HepG2 (cell line): ENCODE results near the gene SLC23A2. TPM values are rescaled to one million over a fixed set of nuclear protein-coding genes. Genes with fewer than 3 reads are reported as not detected.

Source experiments
- ATAC-seq: fragments of 200-7000 bp; cut with Tn5 transposase; 3 replicates; pipeline ENCODE4 v1.9.1; 2020; ENCODE audit warnings: mild to moderate bottlenecking, moderate library complexity
- BruUV-seq: library from RNA; stranded (reverse); fragments of 400-500 nt; replicated peaks from 2 replicates; lab custom pipeline; 2021; lab: Mats Ljungman, UMichigan
- CTCF ChIA-PET: fragments of 300-600 bp; formaldehyde crosslinking; extraction: SDS; loops from one replicate; lab custom pipeline; 2021; ENCODE audit warnings: low total read pairs, inconsistent platforms, low intra/inter-chr PET ratio; lab: Yijun Ruan, JAX
- POLR2A ChIA-PET: fragments of 350-600 bp; sonication (Branson Sonifier 250); formaldehyde crosslinking; loops from one replicate; lab custom pipeline; 2020; ENCODE audit warnings: antibody characterized with exemption, inconsistent platforms; lab: Yijun Ruan, JAX
- DNase-seq: peaks from one replicate; pipeline ENCODE4 v3.0.0-alpha.2; 2015; ENCODE audit warnings: low spot score
- FAIRE-seq: peaks from 3 replicates; lab custom pipeline; 2011; peaks lifted over from hg19 to GRCh38; lab: Jason Lieb, UNC
- H2AFZ ChIP-seq: one replicate; pipeline ENCODE4 v1.6.1; 2011; ENCODE audit warnings: low read length, inconsistent platforms
- H3K27ac ChIP-seq: fragments of 300-600 bp; 3 replicates; pipeline ENCODE4 v1.8.0; 2011; ENCODE audit warnings: mixed run types, mild to moderate bottlenecking, mixed read lengths, low read length, inconsistent platforms; ENCODE audit not compliant: insufficient read depth; ENCODE audit errors: extremely low read length
- H3K27me3 ChIP-seq, 2 experiments: fragments of 200-600 bp in 1 of 2; 2 replicates in 1 of 2; 3 replicates in 1 of 2; pipeline versions ENCODE4 v1.6.0 to v1.8.0; 2011; ENCODE audit warnings: low read length in 2 of 2, mild to moderate bottlenecking in 2 of 2, moderate library complexity in 2 of 2, inconsistent platforms in 1 of 2; ENCODE audit not compliant: insufficient read depth in 2 of 2, control insufficient read depth in 1 of 2
- H3K36me3 ChIP-seq, 2 experiments: fragments of 200-600 bp in 1 of 2; replicated peaks in 1 of 2; 2 replicates in 1 of 2; 3 replicates in 1 of 2; pipeline versions ENCODE4 v1.5.1 to v1.8.0; 2011; ENCODE audit warnings: low read length in 2 of 2, inconsistent platforms in 1 of 2; ENCODE audit not compliant: insufficient read depth in 2 of 2, control insufficient read depth in 1 of 2
- H3K4me1 ChIP-seq: 2 replicates; pipeline ENCODE4 v1.5.1; 2012; ENCODE audit warnings: low read length, inconsistent platforms; ENCODE audit not compliant: insufficient read depth
- H3K4me2 ChIP-seq: 2 replicates; pipeline ENCODE4 v1.6.0; 2011; ENCODE audit warnings: low read depth, low read length, inconsistent platforms
- H3K4me3 ChIP-seq, 3 experiments: fragments of 200-600 bp in 1 of 3; sonication (generic), shearing (Covaris generic) in 1 of 3; replicated peaks in 1 of 3; 2 replicates each; pipeline ENCODE4 v1.5.1; 2011 to 2016; ENCODE audit warnings: low read length in 3 of 3, inconsistent platforms in 2 of 3, low read depth in 2 of 3, mild to moderate bottlenecking in 2 of 3, control low read depth in 1 of 3, mixed read lengths in 1 of 3; ENCODE audit not compliant: insufficient read depth in 1 of 3
- H3K79me2 ChIP-seq: one replicate; pipeline ENCODE4 v1.6.1; 2011; ENCODE audit warnings: low read length, inconsistent platforms; ENCODE audit not compliant: insufficient read depth
- H3K9ac ChIP-seq: 2 replicates; pipeline ENCODE4 v1.6.0; 2011; ENCODE audit warnings: mild to moderate bottlenecking, low read depth, low read length, inconsistent platforms; ENCODE audit not compliant: insufficient read depth
- H3K9me3 ChIP-seq: 2 replicates; pipeline ENCODE4 v1.5.1; 2012; ENCODE audit warnings: mild to moderate bottlenecking, low read length
- H4K20me1 ChIP-seq: 2 replicates; pipeline ENCODE4 v1.6.0; 2011; ENCODE audit warnings: inconsistent platforms, mild to moderate bottlenecking, low read length, moderate library complexity; ENCODE audit not compliant: insufficient read depth
- ATF4 ChIP-seq, 2 experiments: fragments of 450-650 bp in 1 of 2; sonication (generic) in 1 of 2; formaldehyde crosslinking; IDR thresholded peaks; 2 replicates each; pipeline versions ENCODE4 v1.5.0 to v1.8.0; 2020 to 2022; ENCODE audit warnings: mild to moderate bottlenecking in 1 of 2, missing genetic modification reagents in 1 of 2
- CENPT ChIP-seq: sonication (generic); formaldehyde crosslinking; IDR thresholded peaks from 2 replicates; pipeline ENCODE4 v1.8.0; 2022; ENCODE audit warnings: low read depth, mild to moderate bottlenecking, moderate library complexity, missing genetic modification reagents
- EP300 ChIP-seq, 3 experiments: sonication (generic) in 1 of 3; formaldehyde crosslinking in 1 of 3; IDR thresholded peaks; 2 replicates each; pipeline versions ENCODE4 v1.5.1 to v1.6.1; 2011 to 2020; ENCODE audit warnings: low read depth in 2 of 3, low read length in 2 of 3, borderline replicate concordance in 1 of 3, improper control_type of control experiment in 1 of 3, mild to moderate bottlenecking in 1 of 3, missing genetic modification reagents in 1 of 3, moderate library complexity in 1 of 3
- MAFF ChIP-seq: IDR thresholded peaks from 2 replicates; pipeline ENCODE4 v1.6.1; 2011; ENCODE audit warnings: low read depth, low read length, improper control_type of control experiment
- MAFG ChIP-seq: sonication (generic); formaldehyde crosslinking; IDR thresholded peaks from 2 replicates; pipeline ENCODE4 v1.5.1; 2020; ENCODE audit warnings: mild to moderate bottlenecking, missing genetic modification reagents
- MAFK ChIP-seq, 2 experiments: IDR thresholded peaks in 1 of 2; conservative IDR thresholded peaks in 1 of 2; 2 replicates each; pipeline ENCODE4 v1.6.1; 2011; ENCODE audit warnings: improper control_type of control experiment in 2 of 2, low read length in 2 of 2
- MLLT10 ChIP-seq: sonication (generic); formaldehyde crosslinking; IDR thresholded peaks from 2 replicates; pipeline ENCODE4 v1.4.0; 2020; ENCODE audit warnings: missing genetic modification reagents
- NBN ChIP-seq: fragments of 450-650 bp; conservative IDR thresholded peaks from 2 replicates; pipeline ENCODE4 v1.6.1; 2017
- NFE2L2 ChIP-seq: fragments of 150-350 bp; IDR thresholded peaks from 2 replicates; pipeline ENCODE4 v1.6.1; 2014; ENCODE audit warnings: low read length
- PRDM4 ChIP-seq: sonication (generic); formaldehyde crosslinking; IDR thresholded peaks from 2 replicates; pipeline ENCODE4 v1.9.0; 2021; ENCODE audit warnings: missing genetic modification reagents, borderline replicate concordance
- ZNF709 ChIP-seq: sonication (generic); formaldehyde crosslinking; IDR thresholded peaks from 2 replicates; pipeline ENCODE4 v1.5.0; 2020; ENCODE audit warnings: mild to moderate bottlenecking, missing genetic modification reagents
- WGBS: methylation state at CpG from one replicate; pipeline ENCODE4 v1.1.6; 2017; ENCODE audit warnings: low lambda C conversion rate; 5-methylcytosine and 5-hydroxymethylcytosine counted together
- in situ Hi-C: cut with HindIII; loops from 2 replicates; pipeline ENCODE4 v1.10.0; 2017; ENCODE audit warnings: low pct_unique_long_range_greater_than_20kb; ENCODE audit not compliant: extremely low pct_ligation_motif_present
- intact Hi-C: fragments of 100-400 bp; cut with micrococcal nuclease; formaldehyde crosslinking; loops from one replicate; pipeline ENCODE4 v1.10.0; 2022; ENCODE audit not compliant: unreplicated experiment
- polyA plus RNA-seq, 8 experiments: library from polyadenylated mRNA; depleted of rRNA in 3 of 8; stranded (reverse) in 7 of 8; unstranded in 1 of 8; fragments of >200 nt; fragmentation: Illumina TruSeq in 4 of 8; extraction: Trizol in 4 of 8; gene quantifications; 2 replicates each; pipeline versions ENCODE4 v1.2.1 to v1.2.3, GENCODE V29; 2011 to 2016; ENCODE audit warnings: low read depth in 4 of 8, missing spikeins in 1 of 8, mixed read lengths in 1 of 8; ENCODE audit not compliant: insufficient read depth in 1 of 8
- total RNA-seq, 5 experiments: library from RNA; depleted of rRNA; stranded (reverse); fragments of >200 nt; fragmentation: Illumina TruSeq; extraction: Trizol; gene quantifications; 2 replicates each; pipeline ENCODE4 v1.2.3, GENCODE V29; 2016; ENCODE audit warnings: low read depth in 1 of 5
- TF ChIP-seq, protein P1 (sequence below): IDR thresholded peaks from 2 replicates; pipeline ENCODE4 v1.6.1; 2016; ENCODE audit warnings: missing genetic modification reagents, missing compliant biosample characterization
- TF ChIP-seq, protein P2 (sequence below): sonication (generic); formaldehyde crosslinking; IDR thresholded peaks from 2 replicates; pipeline ENCODE4 v1.4.0; 2020; ENCODE audit warnings: missing genetic modification reagents

SLC23A2 gene
- total and polyA plus RNA-seq, 2 of the 13 experiments (the other 11 are each of a cell fraction or from before 2014, with no cell fraction given): 42.2 to 51.2 TPM

DNA sequence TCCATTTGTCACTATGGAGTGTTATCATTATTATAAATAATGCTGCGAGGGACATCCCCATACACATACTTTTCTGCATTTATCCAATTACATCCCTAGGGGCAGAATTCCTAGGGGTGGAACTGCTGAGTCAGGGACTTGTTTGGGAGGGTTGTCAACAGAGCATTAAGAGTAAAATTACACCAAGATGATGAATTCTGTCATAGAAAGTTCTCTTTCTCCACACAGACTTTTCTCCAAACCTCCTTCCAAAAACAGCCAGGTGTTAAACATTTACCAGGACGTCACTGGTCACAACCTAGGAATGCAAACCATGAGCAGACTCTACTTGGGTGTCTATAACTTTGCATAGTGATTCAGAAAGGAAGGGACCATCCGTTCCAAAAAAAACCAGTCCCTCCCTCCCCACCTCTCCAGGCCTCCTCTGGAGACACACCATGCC is 184.1 kb downstream of the SLC23A2 start:
- Histone ChIP-seq H3K4me1 (peaks cover 11% of the 10 kb centered on the region), H3K4me3 (no peak overlapping the region), H2AFZ (no peak overlapping the region), H3K27ac (no peak overlapping the region), H3K79me2 (no peaks in the 10 kb centered on the region), H3K36me3 (no peaks in the 10 kb centered on the region), H4K20me1 (no peaks in the 10 kb centered on the region), H3K9me3 (no peaks in the 10 kb centered on the region), H3K9ac (no peak overlapping the region), H3K27me3 (peaks cover 22 to 54% of the 10 kb centered on the region in 2 experiments; a peak in 4 of 5 replicates), H3K4me2 (no peak overlapping the region)
- intact Hi-C loops (no loop called here), in situ Hi-C loops (no loop called here)
- CTCF ChIA-PET: no interaction called here
- peak; percentile 13; the same call in 1 of the 3 replicates for ATAC-seq
- POLR2A ChIA-PET: no interaction called here
- TF ChIP-seq ZNF709 (CRISPR knock-in tag) (no peak), NFE2L2 (peak; percentile 15; the same call in 1 of the 2 replicates), CENPT (CRISPR knock-in tag) (no peak), MAFF (peak; percentile 98), EP300 (IDR thresholded peaks at IDR 0.05; ENCODE audit: low read depth in 2 of 2, low read length in 2 of 2) (no peak), EP300 (CRISPR knock-in tag; IDR thresholded peaks at IDR 0.05; ENCODE audit: borderline replicate concordance) (no peak), MAFG (peak; percentile 72; the same call in 1 of the 2 replicates), ATF4 (CRISPR knock-in tag; IDR thresholded peaks at IDR 0.05) (no peak), MAFK (conservative IDR thresholded peaks at IDR 0.05 in 1 of 2, IDR thresholded peaks at IDR 0.05 in 1 of 2; ENCODE audit: low read length in 2 of 2) (peak; percentile 98 to 99), MLLT10 (no peak), PRDM4 (CRISPR knock-in tag) (no peak), NBN (no peak)
- TF ChIP-seq, protein P1, sequence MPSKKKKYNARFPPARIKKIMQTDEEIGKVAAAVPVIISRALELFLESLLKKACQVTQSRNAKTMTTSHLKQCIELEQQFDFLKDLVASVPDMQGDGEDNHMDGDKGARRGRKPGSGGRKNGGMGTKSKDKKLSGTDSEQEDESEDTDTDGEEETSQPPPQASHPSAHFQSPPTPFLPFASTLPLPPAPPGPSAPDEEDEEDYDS (CRISPR knock-in tag): no peak
- TF ChIP-seq, protein P2, sequence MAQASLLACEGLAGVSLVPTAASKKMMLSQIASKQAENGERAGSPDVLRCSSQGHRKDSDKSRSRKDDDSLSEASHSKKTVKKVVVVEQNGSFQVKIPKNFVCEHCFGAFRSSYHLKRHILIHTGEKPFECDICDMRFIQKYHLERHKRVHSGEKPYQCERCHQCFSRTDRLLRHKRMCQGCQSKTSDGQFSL: no peak
- WGBS: 9% methylated on average over 3 of the region's 3 CpGs
- peak; percentile 35 for DNase-seq
- peak; percentile 18 for FAIRE-seq
- no TSS peak for BruUV-seq
